IPS DF 4.7 (cell line): ENCODE results near the gene ZDHHC14.

Experiments
- DNase-seq: peaks from one replicate; pipeline ENCODE4 v3.0.0-alpha.2; 2013; ENCODE audit warnings: low spot score; ENCODE audit errors: extremely low read depth

Gene ZDHHC14

DNA sequence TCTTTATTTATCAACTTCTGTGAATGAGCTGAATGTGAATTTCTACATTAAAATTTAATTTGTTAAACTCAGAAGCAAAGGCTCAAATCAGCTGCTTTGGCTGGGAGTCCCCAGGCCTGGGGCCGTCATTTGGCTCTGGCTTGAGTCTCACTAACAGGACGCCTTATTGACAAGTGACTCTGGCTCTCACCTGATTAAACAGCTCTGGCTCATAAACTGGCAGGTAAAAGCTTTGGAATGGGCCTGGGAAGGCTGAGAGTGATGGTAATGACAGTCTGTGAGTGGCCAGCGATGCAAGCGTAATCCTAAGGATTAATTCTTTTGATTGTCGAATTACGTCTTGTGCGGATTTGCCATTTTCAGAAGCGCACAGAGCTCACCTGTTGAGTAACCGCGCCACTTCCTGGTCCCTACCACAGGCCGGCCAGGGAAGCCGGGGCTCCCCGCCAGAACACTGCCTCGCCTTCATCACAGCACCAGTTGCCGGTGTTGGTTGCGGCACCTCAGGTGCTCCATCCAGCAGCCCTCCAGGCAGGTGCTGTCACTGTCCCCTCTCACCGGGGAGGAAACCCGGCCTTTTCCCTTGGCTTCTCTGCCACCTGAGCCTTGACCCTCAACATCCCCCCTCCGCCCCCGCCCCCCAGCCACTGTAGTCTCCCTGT, 110.7 kb downstream of the ZDHHC14 start:
- no peak for DNase-seq

DNA sequence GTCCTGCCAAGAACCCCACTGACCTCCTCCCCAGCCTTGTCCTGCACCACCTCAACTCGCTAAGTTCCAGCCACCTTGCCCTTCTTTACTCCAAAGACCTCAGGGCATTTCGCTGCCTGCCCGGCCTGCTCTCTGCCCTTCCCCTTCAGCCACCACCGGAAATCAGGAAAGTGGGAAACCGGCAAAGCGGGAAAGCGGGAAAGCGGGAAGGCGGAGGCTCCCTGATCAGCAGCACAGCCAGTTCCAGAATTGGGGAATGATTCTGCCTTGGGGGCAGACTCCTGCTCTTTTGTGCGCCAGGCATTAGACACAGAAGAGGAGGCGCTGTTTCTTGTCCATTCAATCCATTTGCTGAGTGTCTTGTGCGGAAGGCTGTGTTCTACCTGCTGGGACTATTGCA, 111.3 kb downstream of the ZDHHC14 start:
- DNase-seq, result no peak

DNA sequence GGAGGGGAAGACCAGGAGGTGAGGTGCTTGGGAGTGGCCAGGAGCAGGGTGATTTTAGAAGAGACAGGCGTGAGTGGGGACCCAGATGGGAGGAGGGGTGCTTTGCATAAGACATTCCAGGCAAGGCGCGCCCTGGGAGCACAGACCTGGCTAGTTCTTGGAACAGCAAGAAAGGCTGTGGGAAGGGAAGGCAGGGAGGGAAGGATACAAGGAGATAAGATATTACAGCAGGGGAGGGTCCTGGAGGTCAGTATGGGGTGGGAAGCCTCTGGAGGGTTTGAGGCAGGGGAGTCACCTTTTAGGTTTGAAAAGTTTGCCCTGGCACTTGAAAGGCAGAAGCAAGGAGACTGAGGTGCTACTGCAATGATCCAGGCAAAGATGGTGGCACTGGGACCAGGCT, 111.8 kb downstream of the ZDHHC14 start:
- no peak for DNase-seq

DNA sequence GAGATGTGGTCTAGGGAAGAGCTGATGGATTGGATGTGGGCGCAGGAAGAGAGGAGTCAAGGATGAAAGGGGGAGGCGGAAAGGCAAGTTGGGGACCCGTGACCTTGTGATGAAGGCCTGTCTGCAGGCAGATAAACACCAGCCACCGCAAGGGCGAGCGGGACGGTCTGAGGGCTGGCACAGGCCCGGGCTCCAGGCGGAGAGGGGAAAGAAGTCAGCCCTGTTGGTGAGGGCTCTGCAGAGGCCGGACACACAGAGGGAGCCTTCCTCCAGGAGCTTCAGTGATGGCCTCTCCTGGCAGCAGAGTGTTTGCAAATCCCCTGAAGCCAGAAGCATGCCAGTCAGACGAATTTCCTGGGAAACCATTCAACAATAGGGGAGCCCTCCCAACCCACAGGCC, 112.2 kb downstream of the ZDHHC14 start:
- DNase-seq, result no peak

DNA sequence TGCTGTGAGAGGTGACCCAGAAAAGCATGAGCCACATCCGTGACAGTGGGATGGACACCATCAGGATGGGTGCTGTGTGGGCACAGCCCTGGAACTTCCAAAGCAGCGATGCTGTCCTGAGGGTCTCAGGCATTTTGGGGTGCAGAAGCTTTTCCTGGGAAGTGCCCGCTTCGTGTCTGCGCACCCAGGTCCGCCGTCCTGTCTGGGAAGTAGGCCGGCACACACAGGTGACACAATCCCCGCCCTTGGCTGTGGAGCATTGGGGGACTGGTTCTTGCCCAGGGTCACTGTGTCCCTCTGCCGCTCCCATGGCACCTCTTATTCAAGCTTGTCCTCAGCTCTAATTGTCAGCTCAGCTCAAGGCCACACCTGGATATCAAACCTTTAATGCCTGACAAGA, 112.6 kb downstream of the ZDHHC14 start:
- DNase-seq, result no peak

DNA sequence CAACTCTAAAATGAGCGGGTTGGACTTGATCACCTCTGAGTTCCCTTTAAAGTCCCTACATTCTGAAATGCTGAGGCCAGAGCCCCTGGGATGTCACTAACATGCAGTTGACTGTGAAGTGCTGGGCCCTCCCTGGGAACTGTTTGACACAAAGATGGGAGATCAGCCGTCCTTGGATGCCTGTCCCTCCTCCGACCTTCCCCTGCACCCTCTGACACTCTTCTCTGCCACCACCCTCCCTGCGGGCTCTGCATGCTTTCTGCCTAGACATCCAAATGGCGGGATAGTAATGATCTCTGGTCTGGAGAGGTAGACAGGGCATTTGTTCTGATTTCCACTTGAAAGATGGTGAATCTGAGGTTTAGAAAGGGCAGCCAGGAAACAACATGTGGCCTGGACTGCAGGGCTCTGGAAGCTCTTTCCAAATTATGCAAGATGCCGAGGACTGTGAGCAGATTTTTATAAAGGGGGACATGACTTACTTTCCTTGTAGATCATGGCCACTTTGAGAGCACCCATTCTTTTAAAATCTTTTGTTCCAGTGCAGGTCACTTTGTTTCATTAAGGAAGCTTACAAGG, 113.2 kb downstream of the ZDHHC14 start:
- DNase-seq, result no peak

DNA sequence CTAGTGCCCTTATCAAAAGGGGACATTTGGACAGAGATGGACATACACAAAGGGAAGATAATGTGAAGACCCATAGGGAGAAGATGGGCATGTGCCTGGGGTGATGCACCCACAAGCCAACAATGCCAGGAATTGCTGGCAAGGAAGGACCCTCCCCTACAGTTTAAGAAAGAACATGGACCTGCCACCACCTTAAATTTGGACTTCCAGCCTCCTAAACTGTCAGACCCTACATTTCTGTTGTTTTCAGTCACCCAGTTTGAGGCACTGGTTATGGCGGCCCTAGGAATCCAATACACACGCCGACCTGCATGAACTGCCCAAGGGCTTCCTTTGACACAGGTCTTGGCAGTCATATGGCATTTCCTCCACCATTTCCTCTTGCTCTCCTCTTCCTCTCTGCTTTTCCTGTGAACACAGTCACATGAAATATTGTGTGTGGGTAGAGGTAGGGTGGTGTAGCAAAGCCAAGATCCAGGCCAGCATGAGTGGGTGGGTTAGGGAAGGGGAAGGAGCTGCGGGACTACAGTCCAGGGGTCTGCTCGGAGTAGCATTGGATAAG, 115.6 kb downstream of the ZDHHC14 start:
- DNase-seq, result no peak

DNA sequence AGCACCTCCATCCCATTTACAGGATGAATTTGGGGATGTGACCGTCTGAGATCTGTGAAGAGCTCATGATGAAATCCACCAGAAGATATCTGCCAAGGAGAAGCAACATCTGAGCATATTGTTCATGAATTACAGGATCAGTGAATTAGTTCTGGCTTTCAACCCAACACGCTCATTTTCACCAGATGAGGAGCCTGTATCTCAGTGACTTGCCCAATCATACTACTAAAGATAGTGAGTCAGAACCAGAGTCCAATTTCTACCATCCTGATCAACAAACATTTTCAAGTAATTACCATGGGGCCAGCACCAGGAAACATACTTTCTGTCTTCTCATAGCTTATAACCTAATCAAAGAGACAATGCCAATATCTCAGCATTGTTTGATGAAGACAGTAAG, 116.6 kb downstream of the ZDHHC14 start:
- DNase-seq, result no peak

DNA sequence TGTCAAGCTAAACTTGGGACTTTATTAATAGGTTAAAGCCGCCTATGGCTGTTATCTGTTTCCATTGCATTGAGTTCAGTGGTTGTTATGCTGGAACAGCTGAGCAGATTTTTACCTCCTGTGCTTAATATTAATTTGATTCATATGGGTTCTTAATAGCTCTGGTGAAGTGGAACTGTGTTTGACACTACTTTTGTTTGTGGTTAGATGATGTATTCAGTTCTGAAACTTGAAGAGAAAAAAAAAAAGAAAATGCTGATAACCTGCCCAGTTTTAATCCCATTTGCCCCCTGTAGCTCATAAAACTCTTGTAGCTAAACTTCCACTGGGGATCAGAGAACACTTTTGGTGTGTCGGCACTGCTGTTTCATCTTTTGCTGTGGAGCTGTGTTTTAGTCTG, 117.8 kb downstream of the ZDHHC14 start:
- no peak for DNase-seq

DNA sequence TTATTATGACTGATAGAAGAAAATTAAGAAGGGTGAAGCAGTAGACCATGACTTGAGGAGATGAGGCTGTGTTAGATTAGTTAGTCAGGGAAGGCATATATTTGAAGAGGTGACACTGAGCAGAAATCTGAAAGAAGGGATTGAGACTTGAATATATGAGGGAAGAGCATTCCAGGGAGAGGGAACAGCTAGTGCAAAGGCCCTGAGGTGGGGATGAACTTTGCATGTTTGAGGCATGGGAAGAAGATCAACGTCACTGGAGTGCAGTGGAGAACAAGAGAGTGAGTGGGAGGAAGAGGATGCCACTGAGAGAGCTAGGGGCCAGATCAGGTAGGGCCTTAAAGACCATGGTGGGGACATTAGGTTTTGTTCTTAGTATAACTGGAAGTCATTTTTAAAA, 119.0 kb downstream of the ZDHHC14 start:
- no peak for DNase-seq

DNA sequence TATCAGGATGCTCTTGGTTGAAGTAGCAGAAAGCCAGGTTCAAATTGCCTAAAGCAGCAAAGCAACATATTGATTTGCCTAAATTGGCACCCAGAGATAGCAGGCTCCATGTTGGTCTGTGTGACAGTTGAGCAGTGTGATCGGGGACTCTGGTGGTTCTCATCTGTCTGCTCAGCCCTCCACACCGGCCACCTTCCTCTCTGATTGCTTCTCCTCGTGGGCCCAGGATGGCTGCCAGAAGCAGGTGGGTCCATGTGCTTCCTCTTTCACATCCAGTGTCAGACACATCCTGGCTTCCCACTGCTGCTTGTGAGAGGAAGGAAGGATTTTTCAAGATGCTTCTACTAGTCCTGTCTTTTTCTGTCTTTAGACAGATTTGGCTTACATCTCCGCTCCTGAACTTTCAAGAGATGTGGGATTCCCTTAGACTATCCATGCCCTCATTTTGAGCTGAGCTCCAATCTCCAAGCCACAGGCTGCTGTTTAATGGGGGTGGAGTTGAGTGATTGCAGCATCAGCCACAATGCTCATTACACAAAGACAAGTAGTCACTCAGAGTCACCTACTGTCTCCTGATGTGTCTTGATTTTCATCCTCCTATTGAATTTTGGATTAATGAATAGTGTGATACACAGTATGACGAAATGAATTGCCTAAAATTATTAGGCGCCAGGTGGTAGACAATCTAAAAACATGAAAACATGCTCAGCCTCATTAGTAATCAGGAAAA, 122.2 kb downstream of the ZDHHC14 start:
- no peak for DNase-seq

DNA sequence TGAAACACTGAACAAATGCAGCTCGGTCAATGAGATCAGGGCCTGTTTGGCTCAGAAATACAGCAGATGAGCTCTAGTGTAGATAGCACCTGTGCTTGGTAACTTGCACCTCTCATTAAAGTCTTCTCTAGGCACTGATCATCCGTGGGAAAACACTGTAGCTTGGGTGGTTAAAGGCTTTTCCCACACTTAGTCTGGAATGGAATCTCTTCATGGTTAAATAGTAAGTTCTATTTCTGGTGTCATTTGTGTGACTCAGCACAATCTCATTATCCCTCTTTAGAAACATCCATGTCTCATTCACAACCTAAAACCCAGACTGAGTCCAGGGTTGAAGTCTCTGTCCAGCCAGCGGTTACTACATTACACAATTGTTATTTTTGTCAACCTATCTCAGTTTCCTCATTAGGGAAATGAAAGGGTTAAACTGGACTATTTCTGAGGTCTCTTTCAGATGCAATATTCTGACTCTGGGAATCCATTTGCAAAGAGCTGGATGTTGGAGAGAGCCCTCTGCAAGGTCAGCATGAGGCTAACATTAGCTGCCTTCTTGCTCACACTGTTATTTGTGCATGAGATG, 125.0 kb downstream of the ZDHHC14 start:
- DNase-seq, result no peak

DNA sequence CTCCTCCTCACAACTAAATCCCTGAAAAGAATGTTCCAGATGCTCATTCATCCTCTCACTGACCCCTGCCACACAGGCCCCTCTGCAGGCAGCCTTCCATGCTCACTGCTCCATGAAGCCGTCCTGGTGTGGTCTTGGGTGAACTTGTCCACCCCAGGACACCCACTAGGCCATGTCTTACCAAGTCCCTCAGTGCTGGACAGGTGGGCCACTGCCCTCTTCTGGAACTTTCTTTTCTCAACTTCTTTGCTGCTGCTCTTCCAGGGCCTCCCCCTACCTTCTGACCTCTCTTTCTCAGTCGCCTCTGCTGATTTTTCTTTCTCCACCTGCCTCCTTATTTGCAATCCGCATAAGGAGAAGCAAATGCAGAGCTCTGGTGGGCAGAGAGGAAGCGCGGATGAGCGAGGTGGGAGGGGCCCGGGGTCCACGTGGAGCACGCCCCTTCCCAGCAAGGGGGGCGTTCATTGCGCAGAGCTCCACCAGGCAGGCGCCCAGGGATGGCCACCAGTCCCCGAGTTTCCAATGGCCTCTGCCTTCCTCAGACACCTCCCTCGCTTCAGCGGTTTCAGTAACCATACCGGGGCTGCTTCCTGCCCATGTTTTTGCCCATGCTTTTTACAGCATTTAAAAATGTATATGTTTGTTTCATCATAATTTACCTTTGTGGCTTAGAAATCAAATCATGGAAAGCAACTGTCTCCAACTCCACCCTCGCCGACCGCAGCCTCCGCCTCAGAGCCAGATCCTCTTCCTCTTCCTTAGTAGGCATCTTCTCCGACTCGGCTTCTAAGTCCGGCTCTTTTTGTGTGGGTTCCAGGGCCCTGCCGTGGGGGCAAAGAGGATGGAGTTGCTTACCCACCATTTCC, 129.6 kb downstream of the ZDHHC14 start:
- no peak for DNase-seq

DNA sequence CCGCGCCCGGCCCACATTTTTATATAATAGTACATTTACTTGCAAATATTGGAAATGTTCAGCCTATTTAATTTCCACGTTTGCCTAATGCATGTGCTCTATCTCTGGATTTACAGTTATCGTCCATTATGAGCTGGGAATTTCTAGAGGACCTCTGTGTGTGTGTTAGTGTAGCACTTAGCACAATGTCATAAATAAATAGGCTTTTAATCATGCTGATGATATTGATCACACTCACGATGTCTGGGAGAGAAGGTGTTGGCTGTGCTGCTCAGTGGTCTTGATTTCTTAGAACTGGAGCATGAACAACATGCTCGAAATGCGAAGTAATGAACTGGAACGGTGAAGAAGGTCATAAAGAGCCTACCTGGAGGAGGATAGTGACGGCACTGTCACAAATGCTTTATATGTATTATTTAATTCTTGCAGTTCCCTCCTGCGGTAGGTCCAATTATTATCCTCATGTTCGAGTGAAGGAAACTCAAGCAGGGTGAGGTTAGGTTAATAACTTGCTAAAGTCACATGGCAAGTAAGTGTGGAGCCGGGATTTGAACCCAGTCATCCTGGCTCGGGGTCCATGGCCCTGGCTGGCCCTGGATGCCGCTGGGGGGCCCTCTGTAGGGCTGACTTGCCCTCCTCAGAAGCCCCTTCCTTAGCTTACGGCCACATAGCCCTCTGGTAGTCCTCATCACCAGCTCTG, 130.8 kb downstream of the ZDHHC14 start:
- no peak for DNase-seq

DNA sequence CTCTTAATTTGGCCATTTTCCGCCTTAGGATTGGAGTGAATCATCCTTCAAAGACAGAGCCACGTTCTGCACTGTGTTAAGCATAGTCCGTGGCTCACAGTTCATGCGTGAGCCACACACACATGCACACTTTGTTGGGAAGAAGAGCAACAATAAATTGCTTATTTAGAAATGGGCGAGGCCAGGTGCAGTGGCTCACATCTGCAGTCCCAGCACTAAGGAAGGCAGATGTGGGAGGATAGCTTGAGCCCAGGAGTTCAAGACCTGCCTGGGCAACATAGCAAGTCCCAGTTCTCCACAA, 131.3 kb downstream of the ZDHHC14 start:
- no peak for DNase-seq

DNA sequence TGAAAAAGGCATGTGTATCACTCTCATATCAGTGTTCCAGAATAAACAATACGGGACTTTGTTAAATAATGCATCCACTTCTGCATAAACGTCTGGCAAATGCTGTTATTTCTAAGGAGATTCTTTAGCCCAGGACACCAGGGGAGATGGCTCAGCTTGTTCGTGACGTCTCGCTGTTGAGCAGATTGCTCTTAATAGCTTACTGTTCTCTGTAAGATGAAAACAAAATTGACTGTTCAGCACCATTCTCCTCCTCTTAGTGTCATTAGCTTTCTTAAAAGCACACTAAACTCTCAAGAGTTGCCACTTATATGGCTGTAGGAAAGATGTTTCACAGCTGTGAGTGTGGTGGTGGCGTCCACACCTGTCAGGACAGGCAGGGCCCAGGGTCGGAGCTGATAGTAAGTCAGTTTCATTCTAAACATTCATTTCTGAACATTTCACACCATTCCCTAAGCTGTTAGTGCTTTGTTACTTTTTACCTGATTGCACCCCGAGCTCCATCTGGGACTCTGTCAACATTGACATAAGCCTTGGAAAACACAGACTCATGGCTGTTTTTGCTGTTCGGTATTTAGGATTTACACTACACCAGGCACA, 132.1 kb downstream of the ZDHHC14 start:
- DNase-seq, result no peak

DNA sequence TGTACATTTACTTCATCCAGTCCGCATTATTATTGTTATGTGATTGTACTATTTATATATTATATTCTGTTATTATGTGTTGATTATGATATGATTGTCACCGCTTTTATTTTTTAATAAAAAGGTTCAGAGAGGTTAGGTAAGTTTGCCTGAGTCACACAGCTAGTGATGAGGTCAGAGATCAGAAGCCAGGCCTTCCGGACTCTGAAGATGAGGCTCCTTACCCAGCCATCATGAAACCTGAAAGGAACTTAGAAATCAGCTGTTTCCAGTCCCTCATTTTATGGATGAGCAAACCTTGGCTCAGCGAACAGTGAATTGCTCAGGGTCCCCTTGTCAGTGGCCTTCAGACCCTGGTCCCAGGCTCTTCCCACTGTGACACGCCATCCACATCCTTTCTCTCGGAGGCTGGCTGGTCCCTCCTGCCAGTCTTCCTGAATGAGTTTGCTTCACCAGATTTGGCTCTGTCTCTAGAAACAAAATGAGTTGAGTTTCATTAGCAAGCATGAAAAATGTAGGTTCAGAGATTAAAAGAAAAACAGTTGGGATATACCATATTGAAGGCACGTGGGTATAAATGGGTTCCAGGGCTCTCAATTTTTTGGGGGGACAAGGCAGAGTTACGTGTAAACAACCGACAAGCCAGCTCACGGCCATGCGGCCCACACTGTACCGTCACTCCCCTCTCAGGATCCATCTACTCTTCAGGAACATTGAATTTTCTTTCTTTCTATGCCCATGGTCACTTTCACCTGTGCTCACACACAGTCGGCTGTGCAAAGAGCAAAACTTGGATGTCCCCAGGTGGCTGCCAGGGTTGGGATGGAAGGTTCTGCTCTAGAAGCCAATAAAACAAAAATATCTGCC, 132.9 kb downstream of the ZDHHC14 start:
- DNase-seq, result no peak

DNA sequence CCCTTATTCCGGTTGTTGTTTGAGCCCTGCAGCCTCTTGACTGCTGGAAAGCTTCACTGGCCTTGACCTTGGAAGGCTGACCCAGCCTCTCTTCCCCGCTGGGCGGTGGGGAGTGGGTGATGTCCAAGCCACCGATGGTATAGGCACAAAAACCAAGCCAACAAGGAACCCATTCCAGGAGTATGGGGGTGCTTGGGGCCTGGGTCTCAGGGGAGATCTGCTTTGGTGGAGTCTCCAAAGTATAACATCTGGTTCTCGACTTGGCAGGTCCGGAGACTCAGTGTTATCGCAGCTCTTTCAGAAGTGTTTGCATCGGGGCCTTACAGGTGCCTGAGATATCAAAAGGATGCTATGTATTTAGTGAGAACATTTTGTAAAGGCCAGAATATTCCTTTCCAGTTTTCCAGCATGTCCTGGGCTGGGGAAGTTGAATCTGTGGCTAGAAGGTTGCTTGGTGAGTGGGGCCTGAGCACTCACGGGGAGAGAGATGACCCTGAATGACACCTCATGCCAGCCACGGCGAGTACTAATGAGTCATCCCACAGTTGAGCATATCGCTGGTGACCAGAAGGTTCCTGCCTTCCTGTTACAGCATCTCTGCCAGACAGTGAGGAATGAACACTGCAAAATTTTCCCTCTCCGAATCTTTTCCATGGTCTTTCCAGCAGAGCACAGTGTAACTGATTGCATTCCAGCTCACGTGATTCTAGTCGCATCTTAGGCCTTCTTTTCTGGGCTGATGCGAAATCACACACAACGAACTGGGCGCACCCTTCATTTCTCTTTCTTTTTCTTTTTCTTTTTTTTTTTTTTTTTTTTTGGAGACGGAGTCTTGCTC, 133.9 kb downstream of the ZDHHC14 start:
- no peak for DNase-seq
